Neural progenitor cell (in vitro differentiated cells): Measurements from ENCODE around the gene RIMOC1. TPM values are rescaled to one million over a fixed set of nuclear protein-coding genes. Genes with fewer than 3 reads are reported as not detected.

Source experiments
- DNase-seq: peaks from one replicate; pipeline ENCODE4 v3.0.0-alpha.2; 2016; ENCODE audit warnings: low spot score
- H2AFZ ChIP-seq: fragments of 200-600 bp; sonication (generic); replicated peaks from 2 replicates; pipeline ENCODE4 v1.6.1; 2016; ENCODE audit warnings: antibody characterized with exemption
- H3F3A ChIP-seq: fragments of 200-600 bp; sonication (generic); 2 replicates; pipeline ENCODE4 v1.6.1; 2016; ENCODE audit warnings: antibody characterized with exemption, low read depth
- H3K27ac ChIP-seq: fragments of 200-600 bp; sonication (generic); 2 replicates; pipeline ENCODE4 v1.5.1; 2016; ENCODE audit warnings: mild to moderate bottlenecking
- H3K27me3 ChIP-seq: fragments of 200-600 bp; sonication (generic); 2 replicates; pipeline ENCODE4 v1.6.1; 2016; ENCODE audit warnings: mild to moderate bottlenecking, moderate library complexity
- H3K36me3 ChIP-seq: fragments of 200-600 bp; sonication (generic); 2 replicates; pipeline ENCODE4 v1.5.1; 2016
- H3K4me1 ChIP-seq: fragments of 200-600 bp; sonication (generic); 2 replicates; pipeline ENCODE4 v1.6.1; 2016; ENCODE audit warnings: mixed run types
- H3K4me2 ChIP-seq: fragments of 200-600 bp; sonication (generic); 2 replicates; pipeline ENCODE4 v1.6.1; 2016
- H3K4me3 ChIP-seq: fragments of 200-600 bp; sonication (generic); 2 replicates; pipeline ENCODE4 v1.5.1; 2016
- H3K79me2 ChIP-seq: fragments of 200-600 bp; sonication (generic); 2 replicates; pipeline ENCODE4 v1.6.1; 2016; ENCODE audit warnings: low read depth
- H3K9ac ChIP-seq: fragments of 200-600 bp; sonication (generic); 2 replicates; pipeline ENCODE4 v1.6.1; 2016
- H3K9me3 ChIP-seq: fragments of 200-600 bp; sonication (generic); 2 replicates; pipeline ENCODE4 v1.5.1; 2016; ENCODE audit warnings: low read depth
- H4K20me1 ChIP-seq: fragments of 200-600 bp; sonication (generic); 2 replicates; pipeline ENCODE4 v1.6.1; 2016; ENCODE audit warnings: low read depth
- H3K27ac Mint-ChIP-seq: 3 replicates; pipeline ENCODE4 v1.8.0; 2021; ENCODE audit warnings: mixed read lengths
- H3K27me3 Mint-ChIP-seq: 2 replicates; pipeline ENCODE4 v1.8.0; 2022; ENCODE audit warnings: low read depth, mild to moderate bottlenecking, inconsistent platforms, moderate library complexity, mixed read lengths; ENCODE audit not compliant: insufficient read depth
- H3K36me3 Mint-ChIP-seq: 3 replicates; pipeline ENCODE4 v1.8.0; 2021; ENCODE audit warnings: mixed read lengths
- H3K4me1 Mint-ChIP-seq: 3 replicates; pipeline ENCODE4 v1.8.0; 2021; ENCODE audit warnings: mixed read lengths
- H3K4me3 Mint-ChIP-seq: 3 replicates; pipeline ENCODE4 v1.8.0; 2021; ENCODE audit warnings: mild to moderate bottlenecking, moderate library complexity, mixed read lengths
- H3K9me3 Mint-ChIP-seq: 3 replicates; pipeline ENCODE4 v1.8.0; 2020; ENCODE audit warnings: mixed read lengths
- EZH2 ChIP-seq: fragments of 200-600 bp; sonication (generic); IDR thresholded peaks from 2 replicates; pipeline ENCODE4 v1.6.1; 2017; ENCODE audit warnings: antibody characterized with exemption, mild to moderate bottlenecking, moderate library complexity
- EZH2phosphoT487 ChIP-seq: fragments of 200-600 bp; sonication (generic); IDR thresholded peaks from 2 replicates; pipeline ENCODE4 v1.6.1; 2017; ENCODE audit warnings: antibody characterized with exemption
- total RNA-seq: library from RNA; depleted of rRNA; stranded (reverse); fragments of >200 nt; gene quantifications from 2 replicates; pipeline ENCODE4 v1.2.3, GENCODE V29; 2015; ENCODE audit warnings: low replicate concordance
- TF ChIP-seq, protein P1 (sequence below): fragments of 200-600 bp; sonication (generic); IDR thresholded peaks from 2 replicates; pipeline ENCODE4 v1.5.1; 2017; ENCODE audit warnings: antibody characterized with exemption, mild to moderate bottlenecking

RIMOC1 gene
- total RNA-seq, 1 donor from 2014 or later = 32.7 TPM

DNA sequence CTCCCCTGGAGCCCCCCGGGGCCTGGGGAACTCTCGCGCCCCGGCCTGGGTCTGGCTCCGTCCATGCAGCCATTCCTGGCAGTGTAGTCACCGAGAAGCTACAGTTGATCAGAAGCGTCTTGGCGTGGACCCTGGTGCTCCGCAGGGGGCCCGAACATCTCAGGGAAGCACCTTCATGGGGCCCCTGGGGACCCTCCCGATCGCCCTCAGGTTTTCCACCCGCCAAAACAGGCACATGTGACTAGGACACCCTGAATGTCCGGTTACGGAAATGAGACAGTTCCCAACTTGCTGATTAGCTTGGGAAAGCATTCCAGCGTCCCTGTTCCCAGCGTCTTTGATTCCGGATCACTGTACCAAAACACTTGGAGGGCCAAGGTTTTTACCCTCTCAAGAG lies 21.4 kb downstream of the RIMOC1 start:
- no peak overlapping the region for H3K27ac ChIP-seq
- peak overlapping the region; percentile 97 for H2AFZ ChIP-seq
- H3F3A ChIP-seq = peaks cover 4% of the 10 kb centered on the region
- no peaks in the 10 kb centered on the region for H3K36me3 ChIP-seq
- no peaks in the 10 kb centered on the region for H3K27me3 ChIP-seq
- no peaks in the 10 kb centered on the region for H3K9me3 ChIP-seq
- H3K4me1 ChIP-seq = peaks cover 4% of the 10 kb centered on the region
- H3K36me3 Mint-ChIP-seq = peaks cover 6% of the 10 kb centered on the region
- H3K27ac Mint-ChIP-seq = no peak overlapping the region
- H4K20me1 ChIP-seq = no peaks in the 10 kb centered on the region
- peaks cover 2% of the 10 kb centered on the region for H3K9me3 Mint-ChIP-seq
- H3K4me3 Mint-ChIP-seq = no peak overlapping the region
- no peaks in the 10 kb centered on the region for H3K79me2 ChIP-seq
- peak; percentile 18 for DNase-seq
- H3K4me1 Mint-ChIP-seq = peaks cover 3% of the 10 kb centered on the region
- no peaks in the 10 kb centered on the region for H3K27me3 Mint-ChIP-seq
- TF ChIP-seq, protein P1, sequence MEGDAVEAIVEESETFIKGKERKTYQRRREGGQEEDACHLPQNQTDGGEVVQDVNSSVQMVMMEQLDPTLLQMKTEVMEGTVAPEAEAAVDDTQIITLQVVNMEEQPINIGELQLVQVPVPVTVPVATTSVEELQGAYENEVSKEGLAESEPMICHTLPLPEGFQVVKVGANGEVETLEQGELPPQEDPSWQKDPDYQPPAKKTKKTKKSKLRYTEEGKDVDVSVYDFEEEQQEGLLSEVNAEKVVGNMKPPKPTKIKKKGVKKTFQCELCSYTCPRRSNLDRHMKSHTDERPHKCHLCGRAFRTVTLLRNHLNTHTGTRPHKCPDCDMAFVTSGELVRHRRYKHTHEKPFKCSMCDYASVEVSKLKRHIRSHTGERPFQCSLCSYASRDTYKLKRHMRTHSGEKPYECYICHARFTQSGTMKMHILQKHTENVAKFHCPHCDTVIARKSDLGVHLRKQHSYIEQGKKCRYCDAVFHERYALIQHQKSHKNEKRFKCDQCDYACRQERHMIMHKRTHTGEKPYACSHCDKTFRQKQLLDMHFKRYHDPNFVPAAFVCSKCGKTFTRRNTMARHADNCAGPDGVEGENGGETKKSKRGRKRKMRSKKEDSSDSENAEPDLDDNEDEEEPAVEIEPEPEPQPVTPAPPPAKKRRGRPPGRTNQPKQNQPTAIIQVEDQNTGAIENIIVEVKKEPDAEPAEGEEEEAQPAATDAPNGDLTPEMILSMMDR = no peak
- TF ChIP-seq EZH2phosphoT487 = no peak
- TF ChIP-seq EZH2 = no peak
- peak overlapping the region; percentile 77 for H3K4me2 ChIP-seq
- H3K9ac ChIP-seq = peak overlapping the region; percentile 73
- peak overlapping the region; percentile 71 for H3K4me3 ChIP-seq

DNA sequence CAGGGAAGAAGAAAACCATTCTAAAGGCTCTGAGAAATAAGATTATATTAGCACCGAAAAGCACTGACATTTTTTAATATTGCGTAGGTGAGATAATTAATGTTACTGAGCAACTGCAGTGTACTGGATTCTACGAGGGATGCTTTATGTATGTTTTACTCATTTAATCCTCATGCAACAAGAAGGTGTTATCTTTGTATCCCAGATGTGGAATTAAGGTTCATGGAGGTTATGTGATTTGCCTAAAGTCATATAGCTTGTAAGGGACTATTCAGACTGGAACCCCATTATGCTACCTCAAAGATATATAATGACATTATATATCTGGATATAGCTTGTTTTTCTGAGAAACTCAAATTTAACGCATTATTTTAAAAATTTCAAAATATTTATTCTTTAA lies 23.5 kb downstream of the RIMOC1 start:
- Histone ChIP-seq H3K9me3 (no peaks in the 10 kb centered on the region), H2AFZ (no peak overlapping the region), H3K36me3 (no peaks in the 10 kb centered on the region), H3K4me2 (no peak overlapping the region), H3F3A (peaks cover 4% of the 10 kb centered on the region), H3K79me2 (no peaks in the 10 kb centered on the region), H3K27ac (no peak overlapping the region), H3K4me3 (no peak overlapping the region), H3K27me3 (no peaks in the 10 kb centered on the region), H3K4me1 (peaks cover 4% of the 10 kb centered on the region), H3K9ac (no peak overlapping the region), H4K20me1 (no peaks in the 10 kb centered on the region)
- TF ChIP-seq EZH2 = no peak
- TF ChIP-seq, protein P1 = no peak
- TF ChIP-seq EZH2phosphoT487 = no peak
- no peak overlapping the region for H3K4me3 Mint-ChIP-seq
- DNase-seq = no peak
- peaks cover 2% of the 10 kb centered on the region for H3K9me3 Mint-ChIP-seq
- H3K27me3 Mint-ChIP-seq = no peaks in the 10 kb centered on the region
- H3K27ac Mint-ChIP-seq = no peak overlapping the region
- H3K36me3 Mint-ChIP-seq = peaks cover 4% of the 10 kb centered on the region
- H3K4me1 Mint-ChIP-seq = peaks cover 3% of the 10 kb centered on the region

DNA sequence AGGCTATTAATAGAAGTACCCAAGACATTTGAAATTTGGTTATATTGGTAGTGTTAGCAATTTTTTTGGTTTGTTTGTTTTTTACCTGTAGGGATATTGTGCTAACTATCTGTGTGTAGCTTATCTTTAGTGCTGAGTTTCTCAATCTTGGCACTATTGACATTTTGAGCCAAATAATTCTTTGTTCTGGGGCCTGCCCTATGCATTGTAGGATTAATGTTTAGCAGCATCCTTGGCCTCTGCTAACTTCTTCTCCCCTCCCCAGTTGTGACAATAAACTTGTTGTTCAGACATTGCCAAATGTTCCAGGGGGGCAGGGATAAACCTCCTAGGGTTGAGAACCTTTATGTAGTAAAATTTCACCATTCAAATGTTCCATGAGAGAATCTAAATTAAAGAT lies 24.9 kb downstream of the RIMOC1 start:
- Mint-ChIP-seq H3K27me3 (no peaks in the 10 kb centered on the region), H3K4me3 (no peak overlapping the region), H3K9me3 (peaks cover 2% of the 10 kb centered on the region), H3K4me1 (peaks cover 3% of the 10 kb centered on the region), H3K36me3 (peaks cover 4% of the 10 kb centered on the region), H3K27ac (no peak overlapping the region)
- no peaks in the 10 kb centered on the region for H3K79me2 ChIP-seq
- H4K20me1 ChIP-seq = no peaks in the 10 kb centered on the region
- no peaks in the 10 kb centered on the region for H3K36me3 ChIP-seq
- TF ChIP-seq, protein P1 = no peak
- TF ChIP-seq EZH2phosphoT487 = no peak
- no peak for TF ChIP-seq EZH2
- no peak for DNase-seq
- no peaks in the 10 kb centered on the region for H3K9me3 ChIP-seq
- peaks cover 4% of the 10 kb centered on the region for H3K4me1 ChIP-seq
- H2AFZ ChIP-seq = no peak overlapping the region
- H3K27ac ChIP-seq = no peak overlapping the region
- H3K4me2 ChIP-seq = no peak overlapping the region
- H3F3A ChIP-seq = peaks cover 4% of the 10 kb centered on the region
- no peak overlapping the region for H3K4me3 ChIP-seq
- no peaks in the 10 kb centered on the region for H3K27me3 ChIP-seq
- no peak overlapping the region for H3K9ac ChIP-seq
